Activated CD4-positive, alpha-beta T cell treated with anti-CD3 and anti-CD28 coated beads for 1 hour (primary cell): ENCODE measurements around the gene ZNF419.
A peak's percentile ranks its signal among the peaks of the same experiment; 100 is the strongest.
"Not testable (repeated sequence)": the region's sequence is repeated elsewhere in the genome, so short reads cannot be mapped to it uniquely, and the experiment has no call there.

Experiments used
- DNase-seq: peaks from one replicate; pipeline ENCODE4 v3.0.0-alpha.2; 2020

The ZNF419 gene

GRCh38 chr19:57487477-57488298, at the start of gene ZNF419:
Gene ZNF419, plus strand, starts transcription at chr19:57487750. Its CDS starts 201 bp downstream, at chr19:57487951.
- peak; percentile 92 for DNase-seq

- DNase-seq: no peak
These were observed 49.6 kb upstream of the ZNF419 start for GRCh38 chr19:57437931-57438330.

- DNase-seq: no peak
These were observed 48.6 kb upstream of the ZNF419 start for GRCh38 chr19:57438925-57439324.

GRCh38 chr19:57441979-57442752, 45.4 kb upstream of the ZNF419 start:
- DNase-seq: no peak

GRCh38 chr19:57443121-57443696, 44.3 kb upstream of the ZNF419 start:
- no peak for DNase-seq

- DNase-seq: no peak
These were observed 35.2 kb upstream of the ZNF419 start for GRCh38 chr19:57452307-57452706.

DNA sequence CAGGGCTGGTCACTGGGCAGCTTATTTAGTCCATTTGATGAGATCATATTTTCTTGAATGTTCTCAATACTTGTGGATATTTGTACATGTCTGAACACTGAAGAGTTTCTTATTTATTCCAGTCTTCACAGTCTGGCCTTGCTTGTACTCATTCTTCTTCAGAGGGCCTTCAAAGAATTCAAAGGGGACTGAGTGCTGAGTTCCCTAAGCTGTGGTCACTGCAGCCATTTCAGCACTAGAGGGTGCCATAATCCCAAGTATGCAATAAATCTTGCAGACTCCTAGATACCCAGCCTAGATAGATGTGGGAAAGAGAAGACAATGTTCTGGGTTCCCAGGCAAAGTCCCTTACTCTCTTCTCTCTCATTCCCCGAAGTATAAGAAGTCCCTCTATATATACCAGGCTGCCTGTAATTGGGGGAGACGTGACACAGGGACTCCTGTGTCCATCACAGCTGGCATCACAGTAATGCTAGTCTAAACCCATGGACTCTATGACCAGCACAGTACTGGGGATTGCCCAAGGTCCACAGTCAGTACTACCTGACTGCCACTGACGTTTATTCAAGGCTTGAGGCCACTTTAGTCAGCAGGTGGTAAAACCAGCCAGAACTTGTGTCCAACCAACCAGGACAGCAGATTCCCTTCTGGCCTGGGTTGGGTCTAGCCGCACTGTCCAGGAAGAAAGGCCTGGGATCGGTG, 21.7 kb upstream of the ZNF419 start:
- no peak for DNase-seq

DNA sequence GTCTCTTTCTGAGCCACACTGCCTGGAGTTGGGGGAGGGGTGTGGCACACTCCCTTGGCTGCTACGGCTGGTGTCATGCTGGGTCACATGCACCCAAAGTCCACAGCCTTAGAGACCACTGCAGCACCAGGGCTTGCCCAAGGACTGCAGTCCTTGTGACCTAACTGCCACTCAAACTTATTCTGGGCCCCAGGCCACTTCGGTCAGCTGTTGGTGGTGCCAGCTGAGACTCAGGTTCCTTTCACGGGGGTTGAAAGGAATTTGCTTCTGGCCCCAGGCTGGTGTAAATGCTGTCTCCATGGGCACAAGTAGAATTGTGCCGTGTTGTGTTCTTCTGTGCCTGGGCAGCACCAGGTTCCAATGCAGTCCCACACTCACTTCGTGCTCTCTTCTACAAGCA, 21.1 kb upstream of the ZNF419 start:
- DNase-seq: no peak

GRCh38 chr19:57473646-57474045, 13.9 kb upstream of the ZNF419 start:
- no peak for DNase-seq

GRCh38 chr19:57477191-57478008, 10.2 kb upstream of the ZNF419 start, which contains the start of gene ZNF772:
Gene ZNF772, minus strand, starts transcription at chr19:57477566. Its CDS starts 257 bp downstream, at chr19:57477309.
- DNase-seq: peak; percentile 80

DNA sequence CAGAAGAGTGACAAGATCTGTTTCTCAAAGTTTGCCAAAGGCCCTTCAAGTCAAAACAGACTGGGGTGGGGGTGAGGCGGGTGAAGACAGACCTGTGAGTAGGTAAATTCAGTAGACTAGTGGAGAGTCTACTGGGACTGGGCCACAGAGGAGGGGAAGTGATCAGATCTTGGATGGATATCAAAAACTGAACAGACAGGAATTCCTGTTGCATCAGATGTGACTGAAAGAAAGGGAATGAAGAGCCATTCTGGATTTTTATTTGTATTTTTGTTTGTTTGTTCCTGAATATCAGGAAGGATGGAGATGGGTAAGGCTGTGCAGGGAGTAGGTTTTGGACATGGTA, 722 bp downstream of the ZNF419 start:
- DNase-seq: not testable (repeated sequence)

GRCh38 chr19:57499332-57499679, 11.8 kb downstream of the ZNF419 start:
- not testable (repeated sequence) for DNase-seq

DNA sequence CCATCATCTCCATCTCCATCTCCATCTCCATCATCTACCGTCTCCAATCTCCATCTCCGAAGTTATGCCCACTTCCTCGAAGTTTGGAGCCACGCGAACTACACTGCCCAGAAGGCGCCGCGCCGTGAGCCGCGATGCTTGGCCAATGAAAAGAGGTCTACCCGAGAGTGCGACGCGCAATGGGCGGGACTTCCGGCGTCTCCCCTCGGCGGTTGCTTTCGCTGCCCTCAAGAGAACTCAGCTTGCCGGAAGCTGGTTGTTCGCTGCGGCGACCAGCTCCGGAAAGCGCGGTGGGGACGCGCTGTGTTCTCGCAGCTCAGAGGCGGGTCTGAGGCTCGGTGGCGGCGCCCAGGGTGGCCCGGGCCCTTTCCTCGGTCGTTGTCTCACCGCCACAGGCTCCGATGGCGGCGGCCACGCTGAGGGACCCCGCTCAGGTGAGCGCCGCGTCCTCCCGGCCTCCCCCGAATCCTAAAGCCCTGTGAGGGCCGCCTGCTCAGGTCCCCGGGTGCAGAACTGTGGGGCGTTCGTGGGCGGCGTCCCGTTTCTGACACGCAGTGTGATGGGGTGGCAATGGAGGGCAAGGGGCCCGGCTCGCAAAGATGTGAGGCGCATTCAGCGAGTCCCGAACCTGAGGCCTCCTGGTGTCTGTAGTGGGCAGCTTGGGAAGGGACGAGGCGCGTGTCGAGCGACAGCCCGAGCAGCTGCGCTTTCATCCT, 12.3 kb downstream of the ZNF419 start, which contains the start of gene ZNF773:
Gene ZNF773, plus strand, starts transcription at position 259 of the 716 bp plus-strand sequence. Its CDS starts 143 bp downstream, at position 402.
- peak; percentile 93 for DNase-seq

GRCh38 chr19:57500400-57500799, 12.8 kb downstream of the ZNF419 start:
- not testable (repeated sequence) for DNase-seq

DNA sequence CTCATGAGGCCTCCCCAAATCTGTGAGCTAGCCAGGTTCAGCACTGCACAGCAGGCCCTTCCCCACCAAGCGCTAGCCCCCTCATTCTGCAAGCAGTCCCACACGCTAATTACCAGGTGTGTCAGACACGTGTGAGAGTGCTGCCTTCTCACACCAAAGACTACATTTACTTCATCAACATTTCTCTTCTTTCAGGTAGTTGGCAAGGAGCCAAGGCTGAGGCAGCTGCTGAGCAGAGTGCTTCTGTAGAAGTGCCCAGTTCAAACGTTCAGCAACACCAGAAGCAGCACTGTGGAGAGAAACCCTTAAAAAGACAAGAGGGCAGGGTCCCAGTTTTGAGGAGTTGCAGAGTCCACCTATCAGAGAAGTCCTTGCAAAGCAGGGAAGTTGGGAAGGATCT, 18.6 kb downstream of the ZNF419 start:
- no peak for DNase-seq

- DNase-seq: no peak
These were observed 23.9 kb downstream of the ZNF419 start for GRCh38 chr19:57511484-57511883.

DNA sequence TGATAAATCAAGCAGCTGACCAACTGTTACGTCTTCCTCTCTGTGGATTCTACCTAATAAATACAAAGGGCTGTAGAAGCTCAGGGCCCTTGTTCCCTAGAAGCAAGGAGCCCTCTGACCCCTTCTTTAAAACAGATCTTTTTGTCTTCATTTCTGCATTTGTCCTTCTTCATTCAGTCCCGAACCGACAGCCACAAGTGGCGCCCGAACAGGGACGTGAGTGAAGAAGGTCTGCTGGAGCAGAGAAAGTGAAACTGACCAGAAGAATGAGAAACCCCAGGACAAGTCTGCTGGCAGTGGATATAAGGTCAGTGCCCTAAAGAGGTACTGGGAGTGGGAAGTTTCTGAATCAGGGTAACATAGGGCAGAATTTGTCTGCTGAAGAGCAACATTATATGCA, 25.3 kb downstream of the ZNF419 start:
- no peak for DNase-seq

DNA sequence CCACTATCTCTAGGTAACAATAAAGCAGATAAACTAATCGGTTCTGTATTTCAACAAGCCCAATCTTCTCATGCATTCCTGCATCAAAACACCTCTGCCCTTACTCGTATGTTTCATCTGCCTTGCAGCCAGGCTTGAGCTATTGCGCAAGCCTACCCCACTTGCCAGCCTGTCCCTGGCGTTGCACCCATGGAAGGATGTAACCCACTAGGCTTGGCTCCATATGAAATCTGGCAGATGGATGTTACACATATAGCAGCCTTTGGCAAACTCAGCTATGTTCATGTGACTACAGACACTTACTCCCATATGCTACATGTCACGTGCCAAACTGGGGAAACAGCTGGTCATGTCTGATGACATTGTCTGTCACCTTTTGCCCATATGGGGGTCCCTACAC, 27.7 kb downstream of the ZNF419 start:
- DNase-seq: no peak

DNA sequence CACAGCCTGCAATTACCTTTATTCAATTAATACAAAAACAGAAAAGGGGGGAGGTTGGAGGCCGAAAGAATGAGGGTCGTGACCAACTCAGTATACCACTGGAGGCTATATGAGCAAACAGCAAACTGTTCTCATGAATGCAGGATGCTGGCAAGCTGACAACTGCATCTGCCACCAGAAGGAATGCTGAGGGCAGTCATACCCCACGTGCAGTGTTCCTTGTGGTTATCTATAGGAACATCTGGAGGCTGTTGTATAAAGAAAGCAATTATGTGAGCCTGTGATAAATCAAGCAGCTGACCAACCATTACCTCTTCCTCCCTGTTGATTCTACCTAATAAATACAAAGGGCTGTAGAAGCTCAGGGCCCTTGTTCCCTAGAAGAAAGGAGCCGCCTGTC, 30.5 kb downstream of the ZNF419 start:
- not testable (repeated sequence) for DNase-seq

DNA sequence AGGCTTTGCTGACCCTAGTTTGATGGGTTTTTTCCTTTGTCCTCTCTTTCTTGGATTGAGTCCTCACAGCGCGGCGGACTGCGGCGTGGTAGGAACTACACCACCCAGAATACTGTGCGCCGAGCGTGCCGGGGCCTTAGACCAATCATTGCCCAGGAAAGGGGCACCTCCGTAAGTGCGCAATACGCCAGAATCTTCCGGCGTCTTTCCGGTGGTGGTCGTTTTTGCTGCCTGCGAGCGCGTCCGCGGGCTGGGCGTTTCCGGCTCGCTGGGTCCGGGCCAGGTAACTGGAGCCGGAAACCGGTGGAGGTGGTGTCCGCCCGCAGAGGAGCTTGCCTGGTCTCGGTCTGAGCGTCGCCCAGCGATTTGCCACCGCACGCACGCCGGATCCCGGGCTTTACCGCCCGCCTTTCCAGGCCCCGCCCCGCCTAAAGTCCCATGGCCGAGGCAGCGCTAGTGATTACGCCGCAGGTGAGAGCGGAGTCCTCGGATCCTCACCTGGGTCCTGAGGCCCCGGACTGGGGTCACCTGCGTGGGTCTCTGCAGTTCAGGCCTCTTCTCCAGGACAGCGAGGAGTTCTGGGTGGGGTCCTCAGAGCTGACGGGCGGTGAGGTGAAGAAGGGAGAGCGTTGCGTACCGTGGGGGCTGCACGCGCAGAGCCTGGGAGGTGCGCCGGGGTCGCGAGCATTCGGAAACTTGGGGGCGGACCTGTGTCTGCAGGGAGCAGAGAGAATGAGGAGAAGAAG, 39.8 kb downstream of the ZNF419 start, which contains the start of gene ZNF549:
Gene ZNF549, plus strand, starts transcription at position 221 of the 746 bp plus-strand sequence. Its CDS starts 218 bp downstream, at position 439.
- DNase-seq: peak; percentile 80
